NCI-H524 treated with DMSO at 0.1 percent for 48 hours (cell line): ENCODE measurements around the gene CFAP300.

Source experiments
- DNase-seq: peaks from one replicate; lab custom pipeline; 2025; lab: John Stamatoyannopoulos, UW

Gene CFAP300

DNA sequence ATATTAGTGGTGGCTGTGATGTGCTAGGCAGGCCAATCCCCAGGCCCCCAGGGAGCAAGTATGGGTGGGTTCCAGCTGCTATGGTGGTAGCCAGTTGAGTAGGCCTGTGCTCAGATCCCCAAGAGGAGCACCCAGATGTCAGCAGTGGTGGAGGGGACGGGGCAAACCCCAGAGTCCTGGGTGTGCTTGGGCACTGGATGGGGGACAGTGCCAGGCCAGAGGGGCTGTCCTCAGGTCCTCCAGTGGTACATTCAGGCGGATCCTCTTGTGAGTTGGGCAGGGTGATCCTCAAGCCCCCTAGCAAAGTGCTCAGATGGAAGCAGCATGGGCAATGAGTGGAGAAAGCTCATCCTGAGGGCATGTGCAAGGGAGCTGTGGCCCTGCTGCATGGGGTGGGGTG is 26.0 kb downstream of the CFAP300 start:
- no peak for DNase-seq

DNA sequence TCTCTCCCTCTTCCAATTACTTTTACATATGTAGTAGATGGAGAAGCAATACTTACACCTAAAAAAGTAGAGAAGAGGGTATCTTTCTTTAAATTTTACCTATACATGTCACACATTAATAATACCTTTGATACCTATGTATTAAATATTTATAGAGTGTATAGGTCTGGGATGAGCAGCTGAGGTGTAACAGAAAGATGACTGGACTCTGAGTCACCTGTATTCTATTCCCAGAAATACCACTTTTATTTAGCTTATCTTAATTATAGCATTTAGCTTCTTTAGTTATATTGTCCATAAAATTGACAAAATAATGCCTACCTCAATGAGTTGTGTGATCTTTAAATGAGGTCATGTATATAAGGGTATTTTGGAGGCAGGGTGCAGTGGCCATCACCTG is 32.4 kb downstream of the CFAP300 start:
- DNase-seq = no peak

DNA sequence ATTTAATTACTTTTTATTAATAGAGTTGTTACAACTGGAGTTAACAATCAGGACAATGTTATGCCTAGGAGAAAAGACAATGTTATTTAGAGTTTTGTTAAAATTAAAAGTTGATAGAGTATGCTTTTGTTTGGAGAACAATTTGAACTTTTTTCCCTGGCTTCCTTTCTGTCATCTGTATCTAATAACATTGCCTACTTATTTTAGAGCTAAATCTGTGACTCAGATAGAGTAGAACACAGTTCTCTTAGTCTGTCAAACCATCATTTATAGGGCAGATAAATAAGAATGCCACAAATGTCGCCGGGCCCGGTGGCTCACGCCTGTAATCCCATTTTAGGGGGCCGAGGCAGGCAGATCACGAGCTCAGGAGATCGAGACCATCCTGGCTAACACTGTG is 34.1 kb downstream of the CFAP300 start:
- DNase-seq = no peak

DNA sequence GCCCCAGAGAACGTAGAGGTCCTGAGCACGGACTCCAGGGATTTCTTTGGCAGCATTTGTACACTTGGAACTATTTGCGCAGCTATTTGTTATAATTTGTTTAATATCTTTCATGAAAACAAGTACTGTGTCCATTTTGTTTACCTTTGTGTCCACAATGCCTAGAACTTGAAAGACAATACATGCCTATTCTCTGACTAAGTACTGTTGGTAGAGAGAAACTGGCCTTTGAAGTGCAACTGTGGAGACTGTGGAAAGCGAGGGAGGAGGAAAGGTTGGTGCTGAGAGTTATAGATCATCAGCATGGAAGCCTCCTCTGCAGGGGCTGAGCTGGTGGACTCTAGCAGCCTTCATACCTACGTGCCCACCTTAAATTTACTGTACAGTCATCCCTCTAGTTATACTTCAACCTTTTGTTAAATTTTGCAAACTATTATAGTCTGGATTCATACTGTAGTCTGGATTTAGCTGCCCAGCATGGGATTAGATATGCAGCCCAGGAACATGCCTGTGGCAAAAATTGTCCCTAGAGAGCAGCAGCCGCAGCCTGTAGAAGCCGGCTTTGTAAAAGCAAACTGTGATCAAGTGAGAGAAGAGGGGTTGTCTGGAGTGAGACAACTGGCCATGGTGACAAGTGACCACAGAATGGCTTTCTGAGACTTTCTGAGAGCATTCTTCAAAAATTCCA is 38.8 kb downstream of the CFAP300 start:
- no peak for DNase-seq

DNA sequence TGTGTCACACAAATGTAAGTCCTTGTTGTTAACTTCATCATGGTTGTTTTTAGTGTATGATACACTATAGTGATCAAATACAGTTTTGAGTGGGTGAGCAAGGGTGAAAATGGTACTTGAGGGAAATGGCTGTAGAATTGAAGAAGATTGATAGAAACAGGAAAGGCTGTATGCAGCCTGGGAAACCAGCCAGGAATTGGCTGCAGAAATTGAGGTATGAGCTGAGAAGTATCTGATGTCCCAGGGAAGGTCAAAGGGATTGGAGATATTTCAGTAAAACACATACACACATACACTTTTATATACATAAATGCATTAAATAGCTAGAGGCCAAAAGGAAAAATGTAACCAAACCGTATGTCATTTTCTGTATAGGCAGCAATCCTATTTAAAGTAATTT is 49.9 kb downstream of the CFAP300 start:
- DNase-seq = no peak

DNA sequence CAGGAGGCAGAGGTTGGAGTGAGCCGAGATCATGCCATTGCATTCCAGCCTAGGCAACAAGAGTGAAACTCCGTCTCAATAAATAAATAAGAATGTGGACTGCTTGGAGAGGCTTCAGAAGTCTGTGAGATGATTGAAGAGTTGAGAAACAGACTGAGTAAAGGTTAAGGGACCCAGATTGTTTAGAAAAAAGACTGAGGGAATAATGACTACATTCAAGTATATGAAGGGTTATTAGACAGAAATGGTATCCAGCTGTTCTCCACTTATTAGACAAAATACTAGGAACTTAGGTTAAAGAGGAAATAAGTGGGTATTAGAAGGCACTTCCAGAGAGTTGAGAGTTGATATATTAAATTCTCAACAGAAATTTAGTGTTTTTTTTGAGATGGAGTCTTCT is 52.5 kb downstream of the CFAP300 start:
- no peak for DNase-seq

DNA sequence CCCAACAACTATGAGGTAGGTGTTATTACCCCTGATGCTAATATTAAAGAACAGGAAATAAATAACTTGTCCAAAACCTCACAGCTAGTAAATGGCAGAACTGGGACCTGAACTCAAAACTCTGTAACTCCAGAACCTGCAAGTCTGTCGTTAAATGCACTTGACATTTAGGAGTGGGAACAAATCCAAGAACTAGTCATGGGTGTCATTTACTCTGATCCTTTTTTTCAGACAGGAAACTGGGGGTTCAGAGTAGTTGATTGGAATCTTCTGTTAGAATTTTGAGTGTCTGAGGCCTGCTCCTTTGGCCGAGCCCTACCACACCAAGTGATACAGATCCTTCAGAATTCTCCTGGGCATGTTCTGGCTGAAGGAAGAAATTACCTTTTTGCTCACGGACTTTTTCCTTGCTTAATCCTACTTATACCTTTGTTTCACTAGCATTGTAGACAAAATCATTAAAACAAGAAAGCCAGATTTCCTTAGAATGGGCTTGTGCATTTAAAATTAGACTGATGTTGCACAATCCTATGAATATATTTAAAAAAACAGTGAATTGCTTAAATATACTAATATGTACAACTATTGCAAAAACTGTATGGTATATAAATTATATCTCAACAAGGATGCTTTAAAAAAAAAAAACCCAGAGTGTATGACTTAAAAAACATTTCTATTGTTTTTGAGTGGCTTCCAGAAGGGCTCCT is 61.6 kb downstream of the CFAP300 start:
- no peak for DNase-seq

DNA sequence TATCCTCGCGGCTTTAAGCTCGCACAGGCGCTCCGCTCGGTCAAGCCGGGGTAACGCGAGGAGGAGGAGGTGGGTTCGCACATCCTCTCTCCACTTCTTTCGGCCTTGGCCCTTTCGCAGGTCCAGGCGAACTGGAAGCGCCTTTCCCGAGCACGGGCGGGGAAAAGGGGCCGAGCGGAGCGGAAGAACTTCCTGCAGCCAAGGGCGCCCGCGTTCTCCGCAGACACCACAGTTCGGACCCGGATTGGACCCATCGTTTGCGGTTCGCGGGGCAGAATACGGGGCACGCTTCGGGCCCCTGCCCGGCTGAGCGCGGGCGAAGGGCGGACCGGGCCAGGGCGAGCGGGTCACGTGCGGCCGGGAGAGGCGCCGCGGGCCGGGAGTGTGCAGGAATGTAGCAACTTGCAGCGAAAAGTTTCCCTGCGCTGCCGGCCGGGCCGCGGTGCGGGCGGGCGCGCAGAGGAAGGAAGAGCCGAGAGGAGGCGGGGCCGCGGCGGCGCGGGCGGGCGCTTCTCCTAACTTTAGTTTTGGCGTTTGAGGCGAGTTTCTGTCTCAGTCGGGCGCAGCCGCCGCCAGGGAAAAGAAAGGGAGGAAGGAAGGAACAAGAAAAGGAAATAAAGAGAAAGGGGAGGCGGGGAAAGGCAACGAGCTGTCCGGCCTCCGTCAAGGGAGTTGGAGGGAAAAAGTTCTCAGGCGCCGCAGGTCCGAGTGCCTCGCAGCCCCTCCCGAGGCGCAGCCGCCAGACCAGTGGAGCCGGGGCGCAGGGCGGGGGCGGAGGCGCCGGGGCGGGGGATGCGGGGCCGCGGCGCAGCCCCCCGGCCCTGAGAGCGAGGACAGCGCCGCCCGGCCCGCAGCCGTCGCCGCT is 62.9 kb downstream of the CFAP300 start, which contains the start of gene YAP1:
Gene YAP1 (plus strand): TSS at position 552 of the 865 bp plus-strand sequence. CDS start 402 bp downstream, outside the sequence.
- DNase-seq = no peak

DNA sequence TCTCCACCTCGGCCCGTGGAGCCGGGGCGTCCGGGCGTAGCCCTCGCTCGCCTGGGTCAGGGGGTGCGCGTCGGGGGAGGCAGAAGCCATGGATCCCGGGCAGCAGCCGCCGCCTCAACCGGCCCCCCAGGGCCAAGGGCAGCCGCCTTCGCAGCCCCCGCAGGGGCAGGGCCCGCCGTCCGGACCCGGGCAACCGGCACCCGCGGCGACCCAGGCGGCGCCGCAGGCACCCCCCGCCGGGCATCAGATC is 63.4 kb downstream of the CFAP300 start:
- DNase-seq = no peak

DNA sequence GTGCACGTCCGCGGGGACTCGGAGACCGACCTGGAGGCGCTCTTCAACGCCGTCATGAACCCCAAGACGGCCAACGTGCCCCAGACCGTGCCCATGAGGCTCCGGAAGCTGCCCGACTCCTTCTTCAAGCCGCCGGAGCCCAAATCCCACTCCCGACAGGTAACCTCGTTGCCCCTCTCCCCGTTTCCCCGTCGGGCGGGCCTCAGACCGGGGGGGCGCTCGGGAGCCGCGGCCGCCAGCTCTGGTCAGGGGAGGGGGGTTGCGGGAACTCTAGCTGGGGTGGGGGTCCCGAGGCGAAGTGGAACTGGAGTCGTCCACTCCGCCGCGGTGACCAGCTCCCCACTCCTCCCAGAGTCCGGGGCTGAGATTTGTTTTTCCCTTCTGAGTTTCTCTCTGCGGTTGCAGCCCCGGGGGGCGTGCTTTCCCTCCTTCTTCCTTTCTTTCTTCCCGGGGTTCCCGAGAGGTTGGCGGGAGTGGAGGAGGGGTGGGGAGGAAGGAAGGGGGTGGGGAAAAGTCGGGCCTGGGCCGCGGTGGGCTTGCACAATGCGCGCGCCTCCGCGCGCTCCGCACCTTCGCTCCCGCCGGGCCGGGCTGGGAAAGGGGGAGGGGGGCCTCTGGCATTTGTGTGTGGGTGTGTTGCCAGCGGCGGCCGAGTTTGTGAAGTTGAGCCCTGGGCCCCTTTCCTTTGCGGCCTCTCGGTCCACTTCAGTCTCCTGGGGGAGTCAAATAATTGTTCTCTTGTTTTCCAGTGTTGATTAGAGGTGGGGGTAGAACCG is 64.0 kb downstream of the CFAP300 start:
- no peak for DNase-seq

DNA sequence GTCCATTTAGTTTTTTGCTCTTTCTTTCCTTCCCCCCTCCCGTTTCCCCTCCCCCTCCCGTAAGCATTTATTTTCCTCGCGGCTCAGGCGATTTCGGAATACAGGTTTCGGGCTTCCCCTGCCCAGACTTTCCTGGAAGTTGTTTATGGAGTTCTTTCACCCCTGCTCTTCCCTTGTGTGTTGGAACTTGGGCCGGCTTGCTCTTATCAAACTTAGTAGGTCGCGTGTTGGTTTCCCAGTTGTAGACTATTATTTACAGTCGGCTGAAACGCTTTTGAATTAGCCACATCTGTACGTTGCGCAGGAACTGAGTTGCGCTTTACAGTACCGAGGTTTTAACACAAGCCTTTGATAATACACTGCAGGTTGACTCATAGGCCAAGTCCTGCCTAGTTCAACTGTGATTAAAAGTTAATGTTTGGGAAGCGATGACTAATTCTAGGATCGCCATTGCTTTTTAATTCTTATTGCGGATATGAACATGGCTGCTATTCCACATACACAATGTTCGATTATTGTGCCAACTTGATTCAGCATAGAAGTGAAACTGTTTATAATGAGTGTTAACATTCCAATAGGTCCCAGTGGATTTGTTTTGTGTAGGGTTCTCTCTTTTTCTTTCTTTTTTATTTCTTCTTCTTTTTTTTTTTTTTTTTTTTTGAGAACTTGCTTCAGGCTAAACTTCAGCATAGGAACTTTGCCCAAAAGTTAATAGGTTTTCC is 64.7 kb downstream of the CFAP300 start:
- no peak for DNase-seq

DNA sequence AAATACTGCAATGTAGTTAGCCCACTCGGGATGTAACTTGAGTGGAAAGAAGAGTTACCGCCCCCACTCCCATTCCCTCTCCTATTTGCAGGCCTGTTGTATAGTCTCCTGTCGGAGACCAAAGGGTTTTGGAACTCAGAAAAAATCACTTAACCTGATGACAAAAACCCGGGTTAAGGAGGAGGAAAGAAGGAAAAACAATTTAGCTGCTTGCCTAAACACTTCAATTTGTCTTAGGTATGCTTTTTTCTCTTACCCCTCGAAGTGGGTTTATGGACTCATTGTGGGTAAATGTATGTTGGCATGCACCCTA is 65.2 kb downstream of the CFAP300 start:
- DNase-seq = no peak

DNA sequence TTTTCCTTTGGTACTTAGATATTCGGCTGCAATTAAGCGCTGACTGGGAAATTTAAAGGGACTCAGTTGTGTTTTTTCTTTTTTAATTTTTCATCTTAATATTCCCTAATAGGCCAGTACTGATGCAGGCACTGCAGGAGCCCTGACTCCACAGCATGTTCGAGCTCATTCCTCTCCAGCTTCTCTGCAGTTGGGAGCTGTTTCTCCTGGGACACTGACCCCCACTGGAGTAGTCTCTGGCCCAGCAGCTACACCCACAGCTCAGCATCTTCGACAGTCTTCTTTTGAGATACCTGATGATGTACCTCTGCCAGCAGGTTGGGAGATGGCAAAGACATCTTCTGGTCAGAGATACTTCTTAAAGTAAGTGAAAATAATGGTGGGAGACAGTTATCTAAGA is 66.8 kb downstream of the CFAP300 start:
- DNase-seq = no peak

DNA sequence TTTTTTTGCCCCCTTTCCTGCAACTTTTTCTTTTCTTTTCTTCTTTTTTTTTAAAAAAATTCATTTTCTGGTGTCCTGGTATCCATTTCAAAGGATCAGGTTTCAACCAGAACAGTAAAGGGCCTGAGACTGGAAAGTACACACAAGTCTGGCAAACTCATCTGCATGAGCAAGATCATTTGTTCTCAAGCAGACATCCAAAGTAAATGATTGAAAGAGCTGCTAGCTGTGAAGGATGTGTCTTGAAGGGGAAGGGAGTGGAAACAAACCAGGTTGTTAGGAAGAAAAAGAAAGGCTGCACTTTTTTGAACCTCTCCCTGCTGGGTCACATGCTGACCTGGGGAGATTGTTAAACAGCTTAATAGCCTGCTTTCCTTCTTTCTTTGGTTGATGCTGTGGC is 68.3 kb downstream of the CFAP300 start:
- DNase-seq = no peak

DNA sequence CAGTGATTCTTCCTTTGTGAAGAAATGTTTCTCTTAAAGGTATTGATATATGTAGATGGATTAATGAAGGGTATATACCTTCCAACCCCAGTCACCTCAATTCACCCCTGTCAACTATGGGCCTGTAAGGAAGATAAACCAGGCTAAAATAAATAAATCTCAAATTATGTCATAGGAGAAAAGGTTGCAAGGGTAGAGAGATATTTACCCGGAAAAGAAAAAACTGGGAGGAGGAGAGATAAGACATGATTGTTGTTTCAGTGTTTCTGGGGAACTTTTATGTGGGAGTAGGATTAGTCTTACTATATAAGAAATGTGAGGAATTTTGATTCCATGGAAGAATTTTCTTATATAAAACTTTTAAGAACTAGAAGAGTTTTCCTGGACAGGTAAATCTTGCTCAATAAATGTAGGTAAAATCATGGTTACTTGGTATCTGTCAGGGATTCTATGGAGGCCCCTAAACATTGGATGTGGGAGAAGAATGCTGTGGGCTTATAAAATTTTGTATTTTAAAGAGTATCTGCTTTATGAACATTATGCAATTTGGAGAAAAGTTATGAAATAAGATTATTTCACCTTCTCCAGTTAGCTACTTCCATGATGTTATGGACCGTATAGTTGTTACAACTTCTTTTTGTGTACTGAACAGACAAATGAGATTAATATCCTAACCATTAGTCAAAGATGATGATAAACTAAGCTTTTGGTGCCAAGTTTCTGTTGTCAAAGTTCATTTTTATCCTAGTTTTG is 69.4 kb downstream of the CFAP300 start:
- DNase-seq = no peak

DNA sequence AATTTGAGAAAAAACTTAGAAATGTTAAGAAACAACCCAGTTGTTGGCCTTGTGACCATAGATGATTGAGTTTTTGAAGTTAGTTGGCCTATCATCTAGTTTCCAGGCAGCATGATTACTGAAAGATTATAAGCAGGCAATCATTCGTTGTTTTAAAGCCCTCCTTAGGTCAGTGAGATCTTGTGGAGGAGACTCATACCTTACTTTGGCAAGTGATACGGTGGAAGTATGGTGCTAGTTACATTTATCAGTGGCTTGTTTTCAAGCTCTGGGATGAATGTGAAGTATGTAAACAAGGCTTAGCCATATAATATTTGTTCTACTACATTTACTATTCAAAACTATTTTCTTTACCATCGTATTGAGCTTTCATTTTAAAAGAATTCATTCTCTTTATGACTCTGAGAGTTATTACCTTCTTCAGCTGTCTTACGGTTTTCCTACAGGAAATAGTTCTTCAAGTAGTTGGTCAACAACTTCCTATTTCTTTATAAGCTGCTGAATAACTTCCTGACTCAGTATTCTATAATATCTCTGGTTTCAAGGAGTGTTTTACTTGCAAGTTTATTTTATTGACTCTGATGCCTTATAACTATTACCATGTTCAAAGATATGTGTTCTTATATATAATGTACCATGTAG is 70.4 kb downstream of the CFAP300 start:
- no peak for DNase-seq

DNA sequence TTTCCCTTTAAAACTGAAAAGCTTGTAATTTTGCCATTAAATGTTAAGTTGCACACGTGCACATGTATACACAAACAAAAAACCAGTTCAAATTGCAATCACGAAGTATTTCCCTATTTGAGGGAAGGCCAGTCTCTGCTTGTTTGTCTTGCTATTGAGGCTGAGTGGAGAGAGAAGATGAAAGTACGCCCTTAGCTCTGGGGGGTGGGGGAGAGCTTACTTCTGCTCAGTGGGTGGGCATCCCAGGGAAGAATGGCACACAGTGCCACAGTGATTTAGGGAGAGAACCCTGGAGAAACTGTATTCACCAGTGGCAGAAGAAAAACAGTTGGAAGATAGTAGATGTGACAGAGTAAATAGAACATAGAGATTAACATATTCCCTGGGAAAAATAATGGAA is 71.7 kb downstream of the CFAP300 start:
- no peak for DNase-seq

DNA sequence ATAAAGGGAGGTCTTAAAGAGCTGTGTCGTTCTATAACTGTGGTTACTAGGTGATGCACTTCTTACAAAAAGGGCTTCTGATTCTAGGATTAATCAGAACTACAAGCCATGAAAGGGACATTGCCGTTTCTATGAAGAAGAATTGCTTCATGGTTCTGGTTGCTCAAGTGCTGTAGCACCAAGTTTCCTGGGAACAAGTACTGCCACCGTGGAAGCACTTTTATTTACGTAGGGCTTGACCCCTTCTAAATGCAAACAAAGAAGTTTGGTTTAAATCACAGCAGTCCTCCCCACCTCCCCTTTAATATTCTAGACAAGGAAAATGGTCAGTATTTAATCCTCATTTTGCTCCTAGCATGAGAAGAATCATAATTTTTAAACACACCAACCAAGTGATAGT is 72.8 kb downstream of the CFAP300 start:
- no peak for DNase-seq

DNA sequence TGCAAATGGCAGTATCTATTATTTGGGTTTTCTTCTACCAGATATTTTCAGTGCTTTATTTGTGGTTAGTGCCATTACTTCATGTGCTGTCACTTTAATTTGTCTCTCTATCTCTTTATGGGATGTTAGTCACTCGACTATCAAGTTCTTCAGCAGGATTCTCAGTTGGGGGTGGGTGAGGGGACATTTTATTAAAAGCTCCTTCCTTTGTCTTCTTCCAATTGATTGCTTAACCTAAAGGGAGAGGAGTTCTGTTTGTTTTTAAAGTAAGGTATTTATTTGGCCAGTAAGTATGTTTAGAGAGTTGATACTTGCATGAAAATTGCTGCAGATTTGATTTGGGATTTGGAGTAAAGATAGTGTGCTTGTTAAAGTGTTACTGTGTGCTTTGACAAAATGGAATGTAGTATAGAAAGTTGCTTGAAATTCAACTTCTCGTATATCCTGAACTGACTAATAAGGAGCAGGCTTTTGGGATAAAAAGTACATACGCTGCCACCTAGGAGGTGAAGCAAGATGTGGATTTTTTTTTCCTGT is 73.3 kb downstream of the CFAP300 start:
- DNase-seq = no peak

DNA sequence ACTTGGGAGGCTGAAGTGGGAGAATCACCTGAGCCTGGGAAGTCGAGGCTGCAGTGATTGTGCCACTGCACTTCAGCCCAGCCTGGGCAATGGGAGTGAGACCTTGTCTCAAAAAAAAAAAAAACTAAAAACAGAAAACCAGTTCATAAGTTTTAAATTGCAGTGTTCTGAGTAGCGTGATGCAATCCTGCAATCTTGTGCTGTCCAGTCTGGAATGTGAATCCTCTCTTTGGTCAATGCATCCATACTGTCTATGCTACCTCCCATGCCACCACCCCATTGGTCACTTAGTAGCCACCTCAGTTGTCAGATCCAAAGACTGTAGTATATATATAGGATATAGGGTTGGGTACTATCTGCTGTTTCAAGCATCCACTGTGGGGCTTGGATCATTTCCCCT is 74.1 kb downstream of the CFAP300 start:
- no peak for DNase-seq
